Measurements from ENCODE around the gene RYR1. TPM values are rescaled to one million over a fixed set of nuclear protein-coding genes. Genes with fewer than 3 reads are reported as not detected.

RYR1 gene
- total and polyA plus RNA-seq, 2 of the 8 experiments (the other 6 are each of a cell fraction or from before 2014, with no cell fraction given) = 5.8 to 11.8 TPM

GRCh38 chr19:38399081-38399480, 34.4 kb upstream of the RYR1 start (continued):
- TF ChIP-seq CHD7 (IDR thresholded peaks at IDR 0.05; ENCODE audit: insufficient replicate concordance, low read length) = no peak
- TF ChIP-seq SUZ12 (IDR thresholded peaks at IDR 0.05; ENCODE audit: low read length) = no peak
- TF ChIP-seq CREB1 (IDR thresholded peaks at IDR 0.05) = no peak
- no peak for TF ChIP-seq BACH1 (IDR thresholded peaks at IDR 0.05; ENCODE audit: low read length)
- TF ChIP-seq CBX8 (IDR thresholded peaks at IDR 0.05; ENCODE audit: borderline replicate concordance, low read depth, low read length) = no peak
- no peak for TF ChIP-seq KDM4A (IDR thresholded peaks at IDR 0.05; ENCODE audit: low read depth, low read length, severe bottlenecking)
- no peak for TF ChIP-seq KDM1A (IDR thresholded peaks at IDR 0.05; ENCODE audit: borderline replicate concordance, low read length)
- no peak for TF ChIP-seq ASH2L (IDR thresholded peaks at IDR 0.05; ENCODE audit: low read length)
- no peak for TF ChIP-seq HDAC6 (IDR thresholded peaks at IDR 0.05; ENCODE audit: low read depth, low read length)
- TF ChIP-seq TBP (IDR thresholded peaks at IDR 0.05; ENCODE audit: low read depth, low read length) = no peak
- TF ChIP-seq RXRA (IDR thresholded peaks at IDR 0.05; ENCODE audit: insufficient read depth, low read depth, low read length) = no peak
- TF ChIP-seq TAF7 (optimal IDR thresholded peaks at IDR 0.05; ENCODE audit: borderline replicate concordance, low read depth, low read length) = no peak
- no peak for TF ChIP-seq CEBPB (IDR thresholded peaks at IDR 0.05; ENCODE audit: low read depth, low read length)
